K562 (cell line): ENCODE data around the gene PYGO2. TPM values are rescaled to one million over a fixed set of nuclear protein-coding genes. Genes with fewer than 3 reads are reported as not detected.

Source experiments
- POLR2A ChIP-seq: fragments of 450-650 bp; conservative IDR thresholded peaks from 2 replicates; pipeline ENCODE4 v1.6.1; 2016
- POLR2AphosphoS2 ChIP-seq: IDR thresholded peaks from 2 replicates; pipeline ENCODE4 v1.6.1; 2012; ENCODE audit warnings: low read length, improper control_type of control experiment
- TCFL5 ChIP-seq: fragments of 250-450 bp; sonication (Bioruptor Pico); conservative IDR thresholded peaks from 2 replicates; pipeline ENCODE4 v1.6.1; 2021; ENCODE audit warnings: mild to moderate bottlenecking, moderate library complexity, matching md5 sums
- TSC22D4 ChIP-seq: fragments of 450-650 bp; IDR thresholded peaks from 2 replicates; pipeline ENCODE4 v1.6.1; 2016; ENCODE audit warnings: missing genetic modification characterization, missing biosample characterization, control low read depth
- ZNF583 ChIP-seq: fragments of 250-450 bp; sonication (Bioruptor Pico); IDR thresholded peaks from 2 replicates; pipeline ENCODE4 v1.4.0; 2020
- polyA plus RNA-seq, 8 experiments: library from polyadenylated mRNA; depleted of rRNA in 4 of 8; stranded (reverse) in 5 of 8; unstranded in 3 of 8; fragments of >200 nt; fragmentation: Nextera tagmentation in 2 of 8; fragmentation: Illumina TruSeq in 1 of 8; extraction: Ambion mirVana in 2 of 8; extraction: Trizol in 1 of 8; gene quantifications; 2 replicates each; pipeline versions ENCODE4 v1.2.1 to v1.2.3, GENCODE V29; 2011 to 2014; ENCODE audit warnings: inconsistent platforms in 1 of 8, missing spikeins in 1 of 8
- total RNA-seq, 7 experiments: library from RNA; depleted of rRNA in 6 of 7; stranded (reverse); fragments of >200 nt in 6 of 7; fragmentation: Illumina TruSeq in 2 of 7; extraction: Trizol in 2 of 7; gene quantifications; 2 replicates each; pipeline versions ENCODE4 v1.2.1 to v1.2.3, GENCODE V29; 2011 to 2021; ENCODE audit warnings: low replicate concordance in 1 of 7
- TF ChIP-seq, protein P1 (sequence below): fragments of 200-600 bp; sonication (generic); IDR thresholded peaks from one replicate; pipeline ENCODE4 v1.6.1; 2012; ENCODE audit warnings: mild to moderate bottlenecking, low read depth, low read length, inconsistent platforms
- TF ChIP-seq, protein P2 (sequence below): fragments of 250-450 bp; sonication (Bioruptor Pico); IDR thresholded peaks from 2 replicates; pipeline ENCODE4 v1.4.0; 2020; ENCODE audit warnings: mild to moderate bottlenecking, moderate library complexity, borderline replicate concordance
- TF ChIP-seq, protein P3 (sequence below), 2 experiments: fragments of 450-650 bp in 1 of 2; IDR thresholded peaks; 2 replicates each; pipeline ENCODE4 v1.6.1; 2011 to 2017; ENCODE audit warnings: low read depth in 2 of 2, antibody characterized with exemption in 1 of 2, borderline replicate concordance in 1 of 2, low read length in 1 of 2, mild to moderate bottlenecking in 1 of 2, mixed read lengths in 1 of 2; ENCODE audit not compliant: control insufficient read depth in 1 of 2

PYGO2 gene
- total and polyA plus RNA-seq, 9 of the 15 experiments (the other 6 are each of a cell fraction or from before 2014, with no cell fraction given) = 8.3 to 36.2 (median 18.2) TPM

DNA sequence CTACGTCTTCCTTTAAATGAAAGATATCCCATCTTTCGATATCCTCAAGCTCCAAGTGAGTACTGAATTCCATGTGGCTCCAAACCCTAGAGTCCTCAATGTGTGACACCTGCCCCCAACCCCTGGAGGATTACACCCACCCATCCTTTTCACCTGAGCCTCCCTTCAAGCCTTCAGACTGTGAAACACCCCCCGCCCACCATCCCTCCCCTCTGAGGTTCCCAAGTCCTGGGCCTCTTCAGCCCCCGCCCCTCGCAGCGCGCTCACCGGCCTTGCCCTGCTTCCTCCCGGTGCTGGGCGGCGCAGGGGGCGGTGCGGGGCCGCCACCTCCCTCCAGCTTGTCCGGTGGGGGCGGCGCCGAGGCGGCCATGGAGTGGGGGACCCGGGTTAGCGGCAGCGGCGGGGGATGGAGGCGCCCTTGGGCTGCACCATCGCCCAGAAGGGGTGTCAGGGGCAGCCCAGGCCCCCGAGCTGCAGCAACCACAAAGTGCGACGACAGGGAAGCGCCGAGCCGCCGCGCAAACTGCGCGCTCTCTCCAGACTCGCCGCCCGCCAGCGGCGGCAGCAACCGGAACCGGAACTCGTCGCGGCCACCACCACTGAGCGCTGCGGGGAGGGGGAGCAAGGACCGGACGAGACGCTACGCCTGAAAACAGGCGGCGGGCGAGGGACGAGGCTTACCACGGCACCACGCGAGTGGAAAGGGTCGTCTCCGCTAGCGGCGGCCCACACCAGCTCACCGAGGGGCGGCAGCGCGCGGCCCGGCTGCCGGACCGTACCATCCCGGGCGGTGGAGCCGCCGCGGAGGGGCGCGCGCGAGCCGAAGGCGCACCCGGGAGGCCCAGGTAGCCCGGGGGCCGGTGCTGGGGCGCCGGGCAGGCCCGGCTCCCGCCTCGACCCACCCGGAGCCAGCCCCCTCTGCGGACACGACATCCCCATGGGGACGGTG is at the start of gene PYGO2 (continued):
- TF ChIP-seq, protein P1, sequence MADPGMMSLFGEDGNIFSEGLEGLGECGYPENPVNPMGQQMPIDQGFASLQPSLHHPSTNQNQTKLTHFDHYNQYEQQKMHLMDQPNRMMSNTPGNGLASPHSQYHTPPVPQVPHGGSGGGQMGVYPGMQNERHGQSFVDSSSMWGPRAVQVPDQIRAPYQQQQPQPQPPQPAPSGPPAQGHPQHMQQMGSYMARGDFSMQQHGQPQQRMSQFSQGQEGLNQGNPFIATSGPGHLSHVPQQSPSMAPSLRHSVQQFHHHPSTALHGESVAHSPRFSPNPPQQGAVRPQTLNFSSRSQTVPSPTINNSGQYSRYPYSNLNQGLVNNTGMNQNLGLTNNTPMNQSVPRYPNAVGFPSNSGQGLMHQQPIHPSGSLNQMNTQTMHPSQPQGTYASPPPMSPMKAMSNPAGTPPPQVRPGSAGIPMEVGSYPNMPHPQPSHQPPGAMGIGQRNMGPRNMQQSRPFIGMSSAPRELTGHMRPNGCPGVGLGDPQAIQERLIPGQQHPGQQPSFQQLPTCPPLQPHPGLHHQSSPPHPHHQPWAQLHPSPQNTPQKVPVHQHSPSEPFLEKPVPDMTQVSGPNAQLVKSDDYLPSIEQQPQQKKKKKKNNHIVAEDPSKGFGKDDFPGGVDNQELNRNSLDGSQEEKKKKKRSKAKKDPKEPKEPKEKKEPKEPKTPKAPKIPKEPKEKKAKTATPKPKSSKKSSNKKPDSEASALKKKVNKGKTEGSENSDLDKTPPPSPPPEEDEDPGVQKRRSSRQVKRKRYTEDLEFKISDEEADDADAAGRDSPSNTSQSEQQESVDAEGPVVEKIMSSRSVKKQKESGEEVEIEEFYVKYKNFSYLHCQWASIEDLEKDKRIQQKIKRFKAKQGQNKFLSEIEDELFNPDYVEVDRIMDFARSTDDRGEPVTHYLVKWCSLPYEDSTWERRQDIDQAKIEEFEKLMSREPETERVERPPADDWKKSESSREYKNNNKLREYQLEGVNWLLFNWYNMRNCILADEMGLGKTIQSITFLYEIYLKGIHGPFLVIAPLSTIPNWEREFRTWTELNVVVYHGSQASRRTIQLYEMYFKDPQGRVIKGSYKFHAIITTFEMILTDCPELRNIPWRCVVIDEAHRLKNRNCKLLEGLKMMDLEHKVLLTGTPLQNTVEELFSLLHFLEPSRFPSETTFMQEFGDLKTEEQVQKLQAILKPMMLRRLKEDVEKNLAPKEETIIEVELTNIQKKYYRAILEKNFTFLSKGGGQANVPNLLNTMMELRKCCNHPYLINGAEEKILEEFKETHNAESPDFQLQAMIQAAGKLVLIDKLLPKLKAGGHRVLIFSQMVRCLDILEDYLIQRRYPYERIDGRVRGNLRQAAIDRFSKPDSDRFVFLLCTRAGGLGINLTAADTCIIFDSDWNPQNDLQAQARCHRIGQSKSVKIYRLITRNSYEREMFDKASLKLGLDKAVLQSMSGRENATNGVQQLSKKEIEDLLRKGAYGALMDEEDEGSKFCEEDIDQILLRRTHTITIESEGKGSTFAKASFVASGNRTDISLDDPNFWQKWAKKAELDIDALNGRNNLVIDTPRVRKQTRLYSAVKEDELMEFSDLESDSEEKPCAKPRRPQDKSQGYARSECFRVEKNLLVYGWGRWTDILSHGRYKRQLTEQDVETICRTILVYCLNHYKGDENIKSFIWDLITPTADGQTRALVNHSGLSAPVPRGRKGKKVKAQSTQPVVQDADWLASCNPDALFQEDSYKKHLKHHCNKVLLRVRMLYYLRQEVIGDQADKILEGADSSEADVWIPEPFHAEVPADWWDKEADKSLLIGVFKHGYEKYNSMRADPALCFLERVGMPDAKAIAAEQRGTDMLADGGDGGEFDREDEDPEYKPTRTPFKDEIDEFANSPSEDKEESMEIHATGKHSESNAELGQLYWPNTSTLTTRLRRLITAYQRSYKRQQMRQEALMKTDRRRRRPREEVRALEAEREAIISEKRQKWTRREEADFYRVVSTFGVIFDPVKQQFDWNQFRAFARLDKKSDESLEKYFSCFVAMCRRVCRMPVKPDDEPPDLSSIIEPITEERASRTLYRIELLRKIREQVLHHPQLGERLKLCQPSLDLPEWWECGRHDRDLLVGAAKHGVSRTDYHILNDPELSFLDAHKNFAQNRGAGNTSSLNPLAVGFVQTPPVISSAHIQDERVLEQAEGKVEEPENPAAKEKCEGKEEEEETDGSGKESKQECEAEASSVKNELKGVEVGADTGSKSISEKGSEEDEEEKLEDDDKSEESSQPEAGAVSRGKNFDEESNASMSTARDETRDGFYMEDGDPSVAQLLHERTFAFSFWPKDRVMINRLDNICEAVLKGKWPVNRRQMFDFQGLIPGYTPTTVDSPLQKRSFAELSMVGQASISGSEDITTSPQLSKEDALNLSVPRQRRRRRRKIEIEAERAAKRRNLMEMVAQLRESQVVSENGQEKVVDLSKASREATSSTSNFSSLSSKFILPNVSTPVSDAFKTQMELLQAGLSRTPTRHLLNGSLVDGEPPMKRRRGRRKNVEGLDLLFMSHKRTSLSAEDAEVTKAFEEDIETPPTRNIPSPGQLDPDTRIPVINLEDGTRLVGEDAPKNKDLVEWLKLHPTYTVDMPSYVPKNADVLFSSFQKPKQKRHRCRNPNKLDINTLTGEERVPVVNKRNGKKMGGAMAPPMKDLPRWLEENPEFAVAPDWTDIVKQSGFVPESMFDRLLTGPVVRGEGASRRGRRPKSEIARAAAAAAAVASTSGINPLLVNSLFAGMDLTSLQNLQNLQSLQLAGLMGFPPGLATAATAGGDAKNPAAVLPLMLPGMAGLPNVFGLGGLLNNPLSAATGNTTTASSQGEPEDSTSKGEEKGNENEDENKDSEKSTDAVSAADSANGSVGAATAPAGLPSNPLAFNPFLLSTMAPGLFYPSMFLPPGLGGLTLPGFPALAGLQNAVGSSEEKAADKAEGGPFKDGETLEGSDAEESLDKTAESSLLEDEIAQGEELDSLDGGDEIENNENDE = no peak
- peak; percentile 92 for TF ChIP-seq POLR2A
- peak; percentile 95 for TF ChIP-seq POLR2AphosphoS2
- TF ChIP-seq, protein P2, sequence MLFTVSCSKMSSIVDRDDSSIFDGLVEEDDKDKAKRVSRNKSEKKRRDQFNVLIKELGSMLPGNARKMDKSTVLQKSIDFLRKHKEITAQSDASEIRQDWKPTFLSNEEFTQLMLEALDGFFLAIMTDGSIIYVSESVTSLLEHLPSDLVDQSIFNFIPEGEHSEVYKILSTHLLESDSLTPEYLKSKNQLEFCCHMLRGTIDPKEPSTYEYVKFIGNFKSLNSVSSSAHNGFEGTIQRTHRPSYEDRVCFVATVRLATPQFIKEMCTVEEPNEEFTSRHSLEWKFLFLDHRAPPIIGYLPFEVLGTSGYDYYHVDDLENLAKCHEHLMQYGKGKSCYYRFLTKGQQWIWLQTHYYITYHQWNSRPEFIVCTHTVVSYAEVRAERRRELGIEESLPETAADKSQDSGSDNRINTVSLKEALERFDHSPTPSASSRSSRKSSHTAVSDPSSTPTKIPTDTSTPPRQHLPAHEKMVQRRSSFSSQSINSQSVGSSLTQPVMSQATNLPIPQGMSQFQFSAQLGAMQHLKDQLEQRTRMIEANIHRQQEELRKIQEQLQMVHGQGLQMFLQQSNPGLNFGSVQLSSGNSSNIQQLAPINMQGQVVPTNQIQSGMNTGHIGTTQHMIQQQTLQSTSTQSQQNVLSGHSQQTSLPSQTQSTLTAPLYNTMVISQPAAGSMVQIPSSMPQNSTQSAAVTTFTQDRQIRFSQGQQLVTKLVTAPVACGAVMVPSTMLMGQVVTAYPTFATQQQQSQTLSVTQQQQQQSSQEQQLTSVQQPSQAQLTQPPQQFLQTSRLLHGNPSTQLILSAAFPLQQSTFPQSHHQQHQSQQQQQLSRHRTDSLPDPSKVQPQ (CRISPR knock-in tag) = no peak
- TF ChIP-seq, protein P3, sequence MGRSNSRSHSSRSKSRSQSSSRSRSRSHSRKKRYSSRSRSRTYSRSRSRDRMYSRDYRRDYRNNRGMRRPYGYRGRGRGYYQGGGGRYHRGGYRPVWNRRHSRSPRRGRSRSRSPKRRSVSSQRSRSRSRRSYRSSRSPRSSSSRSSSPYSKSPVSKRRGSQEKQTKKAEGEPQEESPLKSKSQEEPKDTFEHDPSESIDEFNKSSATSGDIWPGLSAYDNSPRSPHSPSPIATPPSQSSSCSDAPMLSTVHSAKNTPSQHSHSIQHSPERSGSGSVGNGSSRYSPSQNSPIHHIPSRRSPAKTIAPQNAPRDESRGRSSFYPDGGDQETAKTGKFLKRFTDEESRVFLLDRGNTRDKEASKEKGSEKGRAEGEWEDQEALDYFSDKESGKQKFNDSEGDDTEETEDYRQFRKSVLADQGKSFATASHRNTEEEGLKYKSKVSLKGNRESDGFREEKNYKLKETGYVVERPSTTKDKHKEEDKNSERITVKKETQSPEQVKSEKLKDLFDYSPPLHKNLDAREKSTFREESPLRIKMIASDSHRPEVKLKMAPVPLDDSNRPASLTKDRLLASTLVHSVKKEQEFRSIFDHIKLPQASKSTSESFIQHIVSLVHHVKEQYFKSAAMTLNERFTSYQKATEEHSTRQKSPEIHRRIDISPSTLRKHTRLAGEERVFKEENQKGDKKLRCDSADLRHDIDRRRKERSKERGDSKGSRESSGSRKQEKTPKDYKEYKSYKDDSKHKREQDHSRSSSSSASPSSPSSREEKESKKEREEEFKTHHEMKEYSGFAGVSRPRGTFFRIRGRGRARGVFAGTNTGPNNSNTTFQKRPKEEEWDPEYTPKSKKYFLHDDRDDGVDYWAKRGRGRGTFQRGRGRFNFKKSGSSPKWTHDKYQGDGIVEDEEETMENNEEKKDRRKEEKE (IDR thresholded peaks at IDR 0.05; ENCODE audit: borderline replicate concordance in 1 of 2, control insufficient read depth in 1 of 2, low read depth in 2 of 2, low read length in 1 of 2) = peak in 1 of 2 experiments; percentile 87; a peak in 2 of 4 replicates
- TF ChIP-seq ZNF583 (CRISPR knock-in tag) = no peak
- no peak for TF ChIP-seq TCFL5 (CRISPR knock-in tag)
- TF ChIP-seq TSC22D4 (tag) = no peak
